HG03108 (cell line): ENCODE measurements around the gene ADAM10.

Experiments used
- ATAC-seq: cut with Tn5 transposase; IDR thresholded peaks from one replicate; pipeline ENCODE4 v1.9.1; 2021; ENCODE audit warnings: moderate library complexity; ENCODE audit not compliant: unreplicated experiment

ADAM10 gene

DNA sequence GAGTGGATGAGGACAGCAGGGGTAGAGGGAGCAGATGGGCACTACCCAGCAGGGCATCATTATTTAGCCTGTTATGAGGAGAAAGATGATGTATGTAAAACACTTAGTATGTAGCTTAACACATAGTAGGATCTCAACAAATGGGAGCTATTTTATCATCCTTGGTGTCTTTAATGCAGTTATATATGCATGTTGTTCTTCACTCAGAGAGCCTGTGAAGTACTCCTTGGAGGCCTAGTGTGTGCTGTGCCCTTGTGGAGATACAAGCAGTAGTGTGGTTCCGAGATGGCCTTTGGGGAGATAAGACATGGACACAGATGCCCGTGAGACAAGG is 193.5 kb downstream of the ADAM10 start:
- no peak for ATAC-seq

DNA sequence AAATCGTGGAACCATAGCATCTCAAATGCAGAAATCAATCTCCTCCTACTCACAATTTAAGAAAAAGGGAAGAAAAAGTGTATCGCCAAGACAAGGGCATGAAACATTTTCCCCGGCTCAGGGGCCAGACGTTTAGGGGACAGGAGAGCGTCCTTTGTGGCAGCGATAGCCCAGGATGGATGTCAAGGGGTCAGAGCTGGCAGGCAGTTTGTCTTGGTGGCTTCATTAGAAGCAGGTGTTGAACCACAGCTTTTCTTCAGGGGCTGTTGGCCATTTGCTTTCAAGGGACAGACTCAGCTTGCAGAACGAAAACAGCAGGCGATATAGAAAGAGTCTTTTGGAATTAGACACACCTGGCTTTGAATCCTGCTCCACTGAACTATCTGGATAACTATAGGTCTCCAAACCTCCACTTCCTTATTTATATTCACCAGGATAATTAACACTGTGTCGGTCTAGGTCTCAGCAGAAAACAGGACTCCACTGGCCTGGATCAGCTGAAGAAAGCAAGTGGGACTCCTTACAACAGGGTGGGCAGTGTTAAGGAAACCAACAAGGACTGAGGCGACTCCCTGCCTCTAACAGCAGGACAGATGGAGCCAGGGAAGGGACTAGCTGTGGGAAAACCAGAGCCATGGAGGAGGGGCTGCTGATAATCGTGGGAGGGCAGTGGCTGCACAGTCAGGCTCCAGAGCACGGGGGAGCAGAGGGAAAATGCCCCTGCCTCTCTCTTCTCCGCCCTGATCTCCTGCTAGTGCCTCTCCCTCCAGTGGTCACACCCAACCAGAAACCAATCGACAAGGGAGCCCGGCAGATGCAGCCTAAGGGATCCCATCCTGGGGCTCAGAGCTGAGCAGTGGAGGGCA is 194.1 kb downstream of the ADAM10 start:
- no peak for ATAC-seq

DNA sequence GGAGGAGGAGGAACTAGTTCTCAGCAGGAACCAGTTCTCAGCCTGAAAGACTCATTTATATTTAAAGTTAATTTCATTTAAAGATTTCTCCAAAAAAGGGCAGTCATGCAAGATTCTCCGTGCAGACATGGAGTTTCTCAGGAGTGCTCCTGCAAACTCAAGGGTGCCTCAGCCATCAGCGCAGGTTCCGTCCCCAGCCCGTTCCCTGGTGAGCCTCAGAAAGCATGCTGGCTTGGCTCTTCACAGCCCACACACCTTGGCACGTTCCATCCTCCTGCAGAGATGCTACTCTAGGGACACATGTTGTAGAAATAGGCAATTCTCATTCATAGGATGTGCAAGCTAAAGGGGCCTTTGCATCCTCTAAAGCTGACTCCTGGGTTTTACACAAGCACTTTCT is 194.7 kb downstream of the ADAM10 start:
- no peak for ATAC-seq

DNA sequence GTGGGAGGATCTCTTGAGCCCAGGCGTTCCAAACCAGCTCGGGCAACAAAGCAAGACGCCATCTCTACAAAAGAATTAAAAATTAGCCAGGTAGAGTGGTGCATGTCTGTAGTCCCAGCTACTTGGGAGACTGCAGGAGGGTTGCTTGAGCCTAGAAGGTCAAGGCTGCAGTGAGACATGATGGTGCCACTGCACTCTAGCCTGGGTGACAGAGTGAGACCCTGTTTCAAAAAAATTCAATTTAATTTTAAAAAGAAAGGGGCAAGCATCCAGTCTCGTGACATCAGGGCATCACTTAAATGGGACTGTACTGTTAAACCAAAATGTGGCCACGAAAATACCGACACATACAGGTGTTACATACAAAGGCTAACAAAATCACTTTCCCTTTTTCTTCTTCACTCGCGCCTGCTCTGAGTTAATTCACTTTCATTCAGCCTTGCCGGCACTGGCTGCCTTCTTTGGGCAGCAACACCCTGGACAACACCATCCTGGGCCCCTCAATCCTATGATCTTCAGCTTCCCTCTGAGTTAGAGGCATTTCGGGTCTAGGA is 196.1 kb downstream of the ADAM10 start:
- ATAC-seq = no peak

DNA sequence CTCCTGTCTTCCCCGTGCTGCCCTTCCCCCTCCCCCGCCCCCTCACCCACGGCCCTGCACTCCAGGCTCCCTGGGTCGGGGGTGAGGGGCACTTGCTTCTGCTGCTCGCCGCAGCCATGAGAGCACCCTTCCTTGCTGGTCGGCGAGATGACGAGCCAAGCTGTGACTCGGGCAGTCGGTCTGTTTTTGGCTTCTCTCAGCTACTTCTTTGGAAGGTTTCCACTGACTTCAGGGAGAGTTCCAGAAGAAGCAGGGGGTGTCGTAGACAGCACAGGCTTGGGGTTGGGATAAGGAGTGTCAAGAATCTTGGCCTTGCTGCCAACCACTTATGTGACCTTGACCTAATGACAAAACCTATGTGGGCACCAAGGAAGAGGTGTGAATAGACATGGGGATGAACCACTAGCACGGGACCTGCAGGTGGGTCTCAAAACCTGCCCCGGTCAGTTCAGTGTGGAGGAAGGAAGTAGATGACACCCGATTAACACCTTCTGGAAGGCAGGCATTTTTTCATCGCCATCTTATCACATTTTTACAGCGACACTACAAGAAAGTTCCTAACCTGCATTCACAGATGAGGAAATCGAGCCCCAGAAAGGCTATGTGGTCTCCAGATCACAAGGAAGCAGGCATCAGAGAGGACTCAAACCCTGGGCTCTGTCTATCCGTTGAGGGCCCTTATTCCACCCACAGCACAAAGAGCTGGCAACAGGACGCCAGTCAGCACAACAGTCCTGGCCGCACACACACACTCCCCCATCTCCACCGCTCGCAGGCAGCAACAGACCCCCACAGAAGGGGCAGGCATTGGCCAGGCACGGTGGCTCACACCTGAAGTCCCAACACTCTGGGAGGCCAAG is 196.8 kb downstream of the ADAM10 start:
- no peak for ATAC-seq

DNA sequence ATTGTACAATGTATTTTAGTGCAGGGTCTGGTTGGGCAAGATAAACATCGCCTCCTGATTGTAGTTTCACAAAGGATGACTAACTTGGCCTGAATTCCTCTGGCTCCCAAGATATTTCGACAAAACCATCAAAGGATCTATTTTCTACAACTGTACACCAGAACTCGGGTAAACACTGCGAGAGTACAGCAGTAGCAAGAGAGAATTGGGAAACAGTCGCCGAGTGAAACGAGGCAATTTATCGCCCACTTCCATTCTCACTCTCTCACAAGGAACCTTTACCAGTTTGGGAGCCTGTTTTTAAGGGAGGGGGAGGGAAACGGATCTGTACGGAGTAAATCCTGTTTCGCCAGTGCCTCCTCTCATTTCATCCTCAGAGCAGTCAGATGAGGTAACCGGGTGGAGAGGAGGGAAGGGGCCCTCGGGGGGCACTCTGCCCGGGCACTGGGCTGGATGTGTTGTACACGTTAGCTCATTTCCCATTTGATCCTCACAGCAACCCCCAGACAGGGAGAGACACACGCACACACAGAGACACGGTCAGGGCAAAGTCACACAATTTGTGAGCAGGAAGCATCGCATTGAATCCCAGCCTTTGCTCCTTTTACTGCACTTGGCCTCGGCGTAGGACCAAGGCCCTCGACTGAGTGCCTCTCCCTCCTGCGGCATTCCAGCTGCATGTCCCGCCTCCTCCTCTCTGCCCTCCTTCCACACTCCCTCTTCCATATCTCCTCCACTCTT is 197.6 kb downstream of the ADAM10 start:
- no peak for ATAC-seq

DNA sequence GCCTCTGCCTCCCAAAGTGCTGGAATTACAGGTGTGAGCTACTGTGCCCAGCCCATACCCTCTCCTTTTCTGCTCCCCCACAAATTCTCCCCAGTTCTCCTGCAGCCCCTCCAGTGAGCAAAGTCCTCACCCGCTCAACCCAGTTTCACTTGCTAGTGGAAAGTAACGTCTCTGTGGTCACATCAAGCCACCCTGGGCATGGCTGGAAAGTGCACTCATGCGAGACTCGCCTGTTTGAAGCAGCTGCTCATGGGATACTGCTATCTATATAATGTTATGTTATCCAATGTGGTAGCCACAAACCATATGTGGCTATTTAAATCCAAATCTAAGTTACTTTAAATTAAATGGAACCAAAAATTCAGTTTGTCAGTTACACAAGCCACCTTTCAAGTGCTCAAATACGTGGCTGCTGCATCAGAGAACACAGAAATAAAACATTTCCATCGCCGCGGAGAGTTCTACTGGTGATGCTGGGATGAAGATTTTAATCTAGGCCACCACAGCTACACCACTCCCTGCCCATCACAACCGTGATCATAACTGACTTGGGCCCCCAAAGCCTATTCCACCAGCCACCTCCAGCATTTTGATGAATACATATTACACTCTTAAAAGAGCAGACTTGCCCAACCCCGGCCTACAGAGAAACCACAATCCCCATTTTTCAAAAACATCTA is 198.3 kb downstream of the ADAM10 start:
- ATAC-seq = no peak

DNA sequence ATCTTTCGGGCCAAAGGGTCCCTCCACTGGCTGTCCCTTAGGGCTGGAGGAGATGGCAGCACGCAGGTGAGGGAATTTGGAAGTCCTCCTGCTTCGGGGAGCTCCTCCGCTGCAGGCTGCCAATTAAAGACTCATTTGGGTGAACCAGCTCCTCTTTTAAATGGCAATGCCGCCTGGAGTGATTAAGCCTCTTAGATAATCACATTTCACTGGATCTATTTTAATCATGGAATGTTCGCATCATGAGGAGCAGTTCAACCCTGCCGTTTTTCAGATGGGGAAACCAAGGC is 199.8 kb downstream of the ADAM10 start:
- ATAC-seq = no peak

DNA sequence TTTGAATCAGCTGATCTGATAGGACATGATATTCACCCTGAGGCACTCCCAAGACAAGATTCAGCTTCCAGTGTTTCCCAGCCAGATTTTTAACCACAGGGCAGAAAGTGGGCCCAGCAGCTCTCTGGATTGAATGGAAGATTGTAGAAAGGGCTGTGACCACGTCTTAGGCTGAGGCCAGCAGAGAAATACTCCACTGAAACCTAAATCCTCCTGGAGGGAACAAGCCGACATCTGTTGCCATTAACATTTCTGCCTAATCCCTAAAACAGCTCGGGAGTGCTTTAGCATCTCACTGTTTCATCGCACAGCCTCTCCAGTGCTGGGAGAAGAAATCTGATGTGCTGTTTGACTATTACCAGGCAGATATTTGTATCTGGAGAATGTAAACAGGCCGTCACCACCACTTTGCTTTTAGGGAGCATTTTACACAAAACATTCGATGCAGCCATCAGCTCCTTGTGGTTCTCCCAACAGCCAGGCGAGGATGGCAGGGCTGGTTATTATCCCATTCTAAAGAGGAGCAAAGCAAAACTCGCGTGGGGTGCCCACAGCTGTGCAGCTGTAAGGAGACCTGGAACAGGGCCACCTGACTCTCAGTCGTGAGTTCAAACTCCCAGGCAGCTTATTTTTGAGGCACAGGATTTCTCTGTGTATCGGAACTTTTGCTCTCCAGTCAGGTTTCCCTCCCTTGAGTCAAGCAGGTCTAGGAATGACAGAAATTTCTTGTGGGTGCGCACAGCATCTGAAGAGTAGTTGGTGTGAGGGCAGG is 200.3 kb downstream of the ADAM10 start:
- no peak for ATAC-seq

DNA sequence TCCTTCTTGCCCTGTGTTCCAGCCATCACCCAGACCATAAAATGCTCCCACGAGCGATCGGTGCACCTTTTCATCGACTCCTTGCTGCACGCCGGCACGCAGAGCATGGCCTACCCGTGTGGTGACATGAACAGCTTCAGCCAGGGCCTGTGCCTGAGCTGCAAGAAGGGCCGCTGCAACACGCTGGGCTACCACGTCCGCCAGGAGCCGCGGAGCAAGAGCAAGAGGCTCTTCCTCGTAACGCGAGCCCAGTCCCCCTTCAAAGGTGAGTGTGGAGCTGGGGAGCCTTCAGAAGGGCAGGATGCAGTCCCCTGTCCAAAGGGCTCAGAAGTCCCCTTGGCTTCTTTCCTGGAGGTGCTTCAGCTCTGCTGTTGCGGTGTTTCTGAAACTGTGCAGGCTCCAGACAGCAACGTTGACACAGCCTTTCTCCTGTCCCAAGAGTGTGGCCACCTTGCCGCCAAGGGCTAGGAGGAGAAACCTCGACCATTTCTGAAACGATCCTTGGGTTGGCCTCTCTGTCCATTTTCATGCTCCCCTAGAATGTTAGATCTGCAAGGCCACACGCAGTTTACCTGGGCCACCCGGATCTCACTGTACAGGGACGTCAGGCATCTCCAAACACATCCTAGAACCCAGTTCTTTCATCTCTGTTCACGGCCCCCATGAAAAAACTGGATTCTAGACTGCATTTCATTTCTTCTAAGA is 201.0 kb downstream of the ADAM10 start:
- ATAC-seq = no peak

DNA sequence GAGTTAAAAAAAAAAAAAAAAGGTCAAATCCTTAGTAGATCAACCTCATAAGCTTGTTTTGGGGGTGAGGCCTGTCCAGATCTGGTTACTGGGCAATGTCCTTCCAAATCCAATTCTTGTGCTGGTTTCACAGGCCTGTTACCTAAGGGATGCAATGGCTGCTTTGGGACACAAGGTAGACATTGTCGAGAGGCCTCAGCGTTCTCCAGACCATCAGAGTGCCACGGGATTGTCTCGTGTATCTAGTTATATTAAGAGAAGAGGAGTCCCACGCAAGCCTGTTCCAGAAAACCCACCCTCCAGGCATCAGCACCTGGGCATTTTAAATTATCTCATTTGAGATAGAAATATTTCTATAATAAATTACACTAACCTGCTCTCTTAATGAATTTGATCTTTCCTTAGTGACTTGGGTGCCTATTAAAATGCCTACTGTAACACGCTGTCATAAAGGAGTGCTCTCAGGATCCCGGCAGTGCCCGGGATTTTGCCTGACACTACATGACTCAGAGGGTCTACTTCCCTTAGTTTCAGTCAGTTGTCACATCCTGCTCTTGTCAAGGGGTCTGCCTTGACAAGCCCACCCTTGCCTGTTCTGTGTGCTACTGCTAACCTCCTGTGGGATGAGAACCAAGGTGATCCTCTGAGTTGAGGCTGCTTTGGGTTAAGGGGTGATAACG is 201.7 kb downstream of the ADAM10 start:
- ATAC-seq = no peak

DNA sequence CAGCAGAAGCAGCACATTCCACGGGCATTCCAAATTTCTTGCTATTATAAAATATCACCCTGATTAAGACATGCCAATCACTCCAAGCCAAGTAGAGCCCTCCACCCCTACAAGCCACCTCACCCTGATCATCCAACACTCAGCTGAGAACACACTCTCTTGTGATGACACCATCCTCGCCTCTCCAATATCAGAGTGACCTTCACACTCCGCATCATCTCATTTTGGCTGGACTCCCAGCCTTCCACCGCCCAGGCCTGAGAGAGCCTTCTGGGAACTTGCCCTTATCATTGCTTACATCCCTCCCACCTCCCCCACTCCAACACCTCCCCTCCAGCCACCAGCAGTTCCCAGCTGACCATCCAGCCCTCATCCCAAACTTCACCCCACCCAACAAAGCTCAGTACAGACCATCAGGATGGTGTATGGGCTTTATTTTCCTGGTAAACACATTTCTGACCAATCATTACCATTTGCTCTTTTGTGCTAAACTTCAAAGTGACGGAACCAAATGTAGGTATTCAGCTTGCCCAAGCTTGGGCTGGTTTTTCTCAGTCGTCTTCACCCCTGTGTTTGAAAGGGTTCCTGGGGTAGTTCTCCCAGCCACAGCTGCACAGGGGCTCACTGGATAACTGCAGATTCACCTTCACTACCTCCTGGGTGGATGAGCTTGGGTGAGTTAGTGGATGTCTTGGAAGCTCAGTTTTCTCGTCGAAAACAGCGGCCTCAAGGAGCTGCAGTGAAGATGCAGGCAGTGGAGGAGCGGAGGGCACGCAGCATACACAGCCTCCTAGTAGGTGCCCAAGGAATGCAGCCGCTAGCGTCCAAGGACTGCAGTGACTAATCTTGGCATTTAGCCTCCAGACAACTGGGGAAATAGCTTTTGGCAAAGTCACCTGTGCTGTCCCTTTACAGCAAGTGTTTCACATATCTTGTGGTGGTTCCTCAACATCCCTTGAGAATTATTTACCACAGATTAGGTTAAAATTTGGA is 202.6 kb downstream of the ADAM10 start:
- no peak for ATAC-seq

DNA sequence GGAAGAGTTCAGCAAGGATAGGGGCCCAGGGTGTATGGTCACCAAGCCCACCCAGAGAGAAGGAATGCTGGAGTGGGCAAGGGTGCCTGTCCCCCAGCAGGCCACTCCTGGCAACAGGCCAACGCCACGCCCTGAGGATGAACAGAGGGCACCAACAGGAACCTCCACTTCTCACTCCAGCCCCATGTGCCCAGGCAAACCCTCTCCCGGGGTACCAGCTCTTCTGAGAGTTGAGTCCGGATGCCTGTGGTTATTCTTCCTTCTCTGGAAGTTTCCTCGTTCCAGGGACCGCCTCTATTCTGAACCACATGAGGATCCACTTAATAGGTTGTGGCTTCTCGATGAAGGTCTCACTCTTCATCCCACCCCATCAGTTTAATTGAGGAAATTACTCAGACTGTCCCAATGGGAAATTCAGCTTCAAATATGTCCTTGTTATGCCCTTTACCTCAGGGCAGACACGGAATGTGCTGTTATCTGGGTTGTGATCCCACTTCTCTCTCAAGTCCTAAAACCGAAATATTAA is 203.4 kb downstream of the ADAM10 start:
- ATAC-seq = no peak

DNA sequence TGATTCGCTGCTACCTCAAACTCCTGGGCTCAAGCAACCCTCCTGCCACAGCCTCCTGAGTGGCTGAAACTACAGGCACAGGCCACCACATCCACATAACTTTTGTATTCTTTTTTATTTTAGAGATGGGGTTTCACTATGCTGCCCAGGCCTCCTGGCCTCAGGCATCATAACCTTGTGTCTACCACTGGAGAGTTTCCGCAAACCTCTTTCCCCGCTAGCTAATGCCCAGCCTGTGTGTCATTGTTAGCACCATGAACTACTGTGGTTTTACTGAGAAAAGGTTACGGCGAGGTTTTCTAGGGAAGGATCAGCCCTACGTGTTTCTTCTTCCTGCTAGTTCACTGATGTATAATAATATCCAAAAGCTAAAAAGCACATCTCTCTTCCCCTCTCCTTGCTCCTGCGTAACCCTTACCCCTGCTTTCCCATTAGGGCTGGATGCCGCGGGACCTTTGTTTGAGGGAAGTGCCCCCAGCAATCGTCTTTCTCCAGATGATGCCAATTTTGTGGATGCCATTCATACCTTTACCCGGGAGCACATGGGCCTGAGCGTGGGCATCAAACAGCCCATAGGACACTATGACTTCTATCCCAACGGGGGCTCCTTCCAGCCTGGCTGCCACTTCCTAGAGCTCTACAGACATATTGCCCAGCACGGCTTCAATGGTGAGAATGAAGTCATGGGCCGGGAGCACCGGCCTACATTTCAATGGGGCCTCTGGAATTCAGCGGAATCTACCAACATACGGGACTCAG is 204.0 kb downstream of the ADAM10 start:
- no peak for ATAC-seq

DNA sequence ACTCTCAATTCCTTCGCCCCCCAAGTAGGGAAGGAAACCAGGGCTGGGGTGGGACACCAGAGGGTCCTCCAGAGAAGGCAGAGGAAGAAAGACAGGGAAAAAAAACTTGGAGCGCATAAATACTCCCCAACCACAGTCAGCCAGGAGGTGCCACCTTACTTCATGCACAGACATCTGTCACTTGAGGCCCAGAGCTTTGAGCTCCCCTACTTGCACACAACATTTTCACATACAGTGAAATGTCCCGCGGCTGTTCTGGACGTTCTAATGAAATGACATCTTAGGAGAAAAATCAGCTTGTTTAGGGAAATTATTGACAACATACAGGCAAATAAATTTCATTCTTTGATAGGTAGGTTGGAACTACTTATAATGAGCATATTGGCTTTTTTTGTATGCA is 204.8 kb downstream of the ADAM10 start:
- no peak for ATAC-seq

DNA sequence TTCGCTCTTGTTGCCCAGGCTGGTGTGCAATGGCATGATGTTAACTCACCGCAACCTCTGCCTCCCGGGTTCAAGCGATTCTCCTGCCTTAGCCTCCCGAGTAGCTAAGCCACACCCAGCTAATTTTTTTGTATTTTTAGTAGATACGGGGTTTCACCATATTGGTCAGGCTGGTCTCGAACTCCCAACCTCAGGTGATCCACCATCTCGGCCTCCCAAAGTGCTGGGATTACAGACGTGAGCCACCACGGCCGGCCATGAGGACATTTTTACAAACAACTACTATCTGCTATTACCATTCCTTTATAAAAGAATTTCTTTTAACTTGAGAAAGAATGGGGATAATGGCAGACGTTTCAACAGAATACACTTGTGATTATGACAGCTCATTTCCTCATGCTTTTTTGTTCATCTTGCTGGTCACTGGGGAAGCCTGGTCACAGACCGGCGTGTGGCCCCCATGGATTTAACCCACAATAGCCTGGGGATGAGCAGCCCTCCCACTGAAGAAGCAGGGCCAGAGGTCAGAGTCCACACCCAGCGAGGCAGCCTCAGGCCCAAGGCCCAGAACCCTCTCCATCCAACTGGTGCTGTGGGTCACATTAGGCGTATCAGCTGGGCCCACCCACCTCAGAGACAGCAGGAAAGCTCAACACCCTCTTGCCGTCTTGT is 205.7 kb downstream of the ADAM10 start:
- no peak for ATAC-seq
